GM13977 (cell line): ENCODE results near the gene KIAA0040.
"Not testable (repeated sequence)": the region's sequence is repeated elsewhere in the genome, so short reads cannot be mapped to it uniquely, and the experiment has no call there.

Experiments
- DNase-seq: peaks from one replicate; pipeline ENCODE4 v3.0.0; 2012; ENCODE audit warnings: low spot score
- CTCF ChIP-seq: IDR thresholded peaks from 2 replicates; pipeline ENCODE4 v1.5.1; 2012; ENCODE audit warnings: mild to moderate bottlenecking, control low read depth; ENCODE audit not compliant: insufficient read depth; ENCODE audit errors: extremely low read depth, missing control alignments
- in situ Hi-C: fragments of 300-500 bp; cut with MboI; formaldehyde crosslinking; loops from one replicate; pipeline ENCODE4 v1.12.0; 2022; ENCODE audit warnings: low sequenced_read_pairs, low pct_unique_long_range_greater_than_20kb, mixed read lengths, inconsistent platforms; ENCODE audit not compliant: unreplicated experiment

KIAA0040 gene

DNA sequence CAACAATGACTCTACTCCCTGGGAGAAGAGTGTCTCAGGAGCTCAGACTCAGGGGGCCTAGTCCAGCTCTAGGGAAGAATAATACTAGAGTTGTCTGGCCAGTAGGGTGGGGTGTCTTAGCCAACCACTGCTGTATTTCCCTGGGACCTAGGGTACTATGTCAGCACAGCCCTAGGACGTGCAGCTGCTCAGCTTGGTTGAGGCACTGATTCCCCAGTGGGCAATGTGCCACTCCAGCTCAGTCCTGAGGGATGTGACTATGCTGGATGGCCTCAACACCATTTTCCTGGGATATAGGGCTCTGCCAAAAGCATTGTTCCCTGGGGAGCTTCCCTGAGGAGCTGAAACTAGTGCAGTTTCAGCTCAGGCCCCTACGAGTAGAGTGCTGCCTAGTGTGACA is 77.6 kb downstream of the KIAA0040 start:
- DNase-seq, result no peak
- in situ Hi-C loops, result no loop called here
- no peak for TF ChIP-seq CTCF

DNA sequence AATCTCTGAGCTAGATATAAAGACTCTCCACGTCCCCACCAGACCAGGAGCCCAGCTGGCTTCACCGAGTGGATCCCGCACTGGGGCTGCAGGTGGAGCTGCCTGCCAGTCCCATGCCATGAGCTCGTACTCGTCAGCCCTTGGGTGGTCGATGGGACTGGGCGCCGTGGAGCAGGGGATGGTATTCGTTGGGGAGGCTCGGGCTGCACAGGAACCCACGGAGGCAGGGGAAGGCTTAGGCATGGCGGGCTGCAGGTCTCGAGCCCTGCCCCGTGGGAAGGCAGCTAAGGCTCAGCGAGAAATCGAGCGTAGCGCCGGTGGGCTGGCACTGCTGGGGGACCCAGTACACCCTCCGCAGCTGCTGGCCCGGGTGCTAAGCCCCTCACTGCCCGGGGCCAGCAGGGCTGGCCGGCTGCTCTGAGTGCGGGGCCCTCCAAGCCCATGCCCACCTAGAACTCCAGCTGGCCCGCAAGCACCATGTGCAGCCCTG is 84.2 kb downstream of the KIAA0040 start:
- DNase-seq, in situ Hi-C loops: not testable (repeated sequence)
